Trophoblast cell (in vitro differentiated cells and primary cell): ENCODE data around the gene RBM24. TPM values are rescaled to one million over a fixed set of nuclear protein-coding genes. Genes with fewer than 3 reads are reported as not detected.

Experiments
- DNase-seq, 2 donors: peaks; one replicate each; pipeline ENCODE4 v3.0.0-alpha.2; 2016
- H2AFZ ChIP-seq: 2 replicates; pipeline ENCODE4 v1.6.1; 2013; ENCODE audit warnings: low read length, moderate library complexity, mild to moderate bottlenecking; ENCODE audit not compliant: insufficient read depth, poor library complexity
- H2AK5ac ChIP-seq: 2 replicates; pipeline ENCODE4 v1.6.1; 2013; ENCODE audit warnings: mild to moderate bottlenecking, low read length
- H2BK120ac ChIP-seq: 2 replicates; pipeline ENCODE4 v1.6.1; 2013; ENCODE audit warnings: low read length, mild to moderate bottlenecking, moderate library complexity; ENCODE audit not compliant: insufficient read depth, poor library complexity
- H2BK12ac ChIP-seq: 2 replicates; pipeline ENCODE4 v1.6.1; 2013; ENCODE audit warnings: mild to moderate bottlenecking, low read length, moderate library complexity
- H2BK5ac ChIP-seq: 2 replicates; pipeline ENCODE4 v1.6.1; 2013; ENCODE audit warnings: low read length, low read depth, moderate library complexity, mild to moderate bottlenecking; ENCODE audit not compliant: poor library complexity
- H3K14ac ChIP-seq: 2 replicates; pipeline ENCODE4 v1.6.1; 2013; ENCODE audit warnings: mild to moderate bottlenecking, low read length
- H3K18ac ChIP-seq: 2 replicates; pipeline ENCODE4 v1.6.1; 2013; ENCODE audit warnings: mild to moderate bottlenecking, low read length
- H3K23ac ChIP-seq: 2 replicates; pipeline ENCODE4 v1.6.1; 2013; ENCODE audit warnings: low read length
- H3K27ac ChIP-seq: 2 replicates; pipeline ENCODE4 v1.5.1; 2013; ENCODE audit warnings: low read depth, mild to moderate bottlenecking, inconsistent platforms, low read length, moderate library complexity
- H3K27me3 ChIP-seq: 2 replicates; pipeline ENCODE4 v1.6.1; 2013; ENCODE audit warnings: inconsistent platforms, mild to moderate bottlenecking, low read length, moderate library complexity; ENCODE audit not compliant: insufficient read depth
- H3K36me3 ChIP-seq, 2 experiments: 1 replicate in 1 of 2; 2 replicates in 1 of 2; pipeline ENCODE4 v1.6.1; 2013; ENCODE audit warnings: low read length in 2 of 2, mild to moderate bottlenecking in 2 of 2, moderate library complexity in 1 of 2; ENCODE audit not compliant: insufficient read depth in 2 of 2, control insufficient read depth in 1 of 2
- H3K4ac ChIP-seq: 2 replicates; pipeline ENCODE4 v1.6.1; 2013; ENCODE audit warnings: low read depth, mild to moderate bottlenecking, low read length, moderate library complexity
- H3K4me1 ChIP-seq, 2 experiments: 1 replicate in 1 of 2; 2 replicates in 1 of 2; pipeline ENCODE4 v1.6.1; 2013; ENCODE audit warnings: low read length in 2 of 2, mild to moderate bottlenecking in 2 of 2, moderate library complexity in 1 of 2; ENCODE audit not compliant: insufficient read depth in 2 of 2, control insufficient read depth in 1 of 2
- H3K4me2 ChIP-seq: 2 replicates; pipeline ENCODE4 v1.6.1; 2013; ENCODE audit warnings: inconsistent platforms, mild to moderate bottlenecking, low read length, moderate library complexity
- H3K4me3 ChIP-seq: 2 replicates; pipeline ENCODE4 v1.5.1; 2013; ENCODE audit warnings: mild to moderate bottlenecking, low read depth, low read length, inconsistent platforms
- H3K79me1 ChIP-seq: one replicate; pipeline ENCODE4 v1.6.1; 2013; ENCODE audit warnings: low read length
- H3K79me2 ChIP-seq: 2 replicates; pipeline ENCODE4 v1.6.1; 2013; ENCODE audit warnings: low read length, mild to moderate bottlenecking; ENCODE audit not compliant: control insufficient read depth, insufficient read depth, poor library complexity
- H3K9ac ChIP-seq: 2 replicates; pipeline ENCODE4 v1.6.1; 2013; ENCODE audit warnings: mild to moderate bottlenecking, low read length
- H3K9me3 ChIP-seq: 2 replicates; pipeline ENCODE4 v1.6.1; 2013; ENCODE audit warnings: low read depth, mild to moderate bottlenecking, control low read depth, inconsistent platforms, low read length; ENCODE audit not compliant: insufficient read depth
- H4K12ac ChIP-seq: 2 replicates; pipeline ENCODE4 v1.6.1; 2013; ENCODE audit warnings: low read depth, mild to moderate bottlenecking, low read length, moderate library complexity
- H4K8ac ChIP-seq: 2 replicates; pipeline ENCODE4 v1.6.1; 2013; ENCODE audit warnings: low read depth, mild to moderate bottlenecking, low read length, moderate library complexity
- H4K91ac ChIP-seq: one replicate; pipeline ENCODE4 v1.6.1; 2013; ENCODE audit warnings: low read depth, mild to moderate bottlenecking, low read length, moderate library complexity
- WGBS: extraction: QIAGEN DNeasy Blood & Tissue Kit; methylation state at CpG from one replicate; pipeline ENCODE4 v1.1.7; 2013; ENCODE audit warnings: missing lambda C conversion rate; ENCODE audit not compliant: insufficient read length, insufficient coverage; ENCODE audit errors: extremely low coverage; 5-methylcytosine and 5-hydroxymethylcytosine counted together
- polyA plus RNA-seq: library from polyadenylated mRNA; stranded (reverse); fragments of 200-250 nt; gene quantifications from 2 replicates; pipeline ENCODE4 v1.2.3, GENCODE V29; 2013

Gene RBM24
- polyA plus RNA-seq: 6.4 and 7.7 TPM in 2 replicates

DNA sequence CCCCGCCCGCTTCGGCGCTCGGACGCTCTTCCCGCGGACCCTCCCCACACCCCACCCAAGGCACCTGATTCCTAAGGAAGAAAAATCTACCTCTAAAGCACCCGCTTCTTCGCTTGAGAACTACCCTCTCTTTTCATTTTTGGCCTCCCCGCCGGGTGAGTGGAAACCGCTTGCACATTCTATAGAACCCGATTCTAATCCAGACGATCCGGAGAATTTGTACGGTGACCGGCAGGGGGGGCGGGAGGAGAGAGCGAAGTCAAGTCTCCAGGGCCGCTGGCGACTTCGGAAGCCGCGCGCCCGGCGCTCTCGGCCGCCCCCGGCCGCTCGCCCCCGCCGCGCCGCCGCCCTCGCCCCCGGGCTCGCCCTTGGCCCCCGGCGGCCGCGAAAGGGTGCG, at the start of gene RBM24:
Gene RBM24 (plus strand): TSS at position 262 of the 397 bp plus-strand sequence. CDS start 221 bp downstream, outside the sequence.
- Histone ChIP-seq H3K4me2 (peak within 1 kb of the TSS; percentile 97), H3K79me1 (peaks cover 4% of the 10 kb centered on the region), H3K27me3 (peaks cover 19% of the 10 kb centered on the region), H3K79me2 (no peaks in the 10 kb centered on the region), H4K12ac (no peak within 1 kb of the TSS), H2BK120ac (no peak within 1 kb of the TSS), H3K14ac (peak within 1 kb of the TSS; percentile 21), H3K4ac (no peak within 1 kb of the TSS), H2BK12ac (peak within 1 kb of the TSS; percentile 71), H2AFZ (peak within 1 kb of the TSS; percentile 93), H3K18ac (no peak within 1 kb of the TSS), H2AK5ac (peak within 1 kb of the TSS; percentile 87), H4K91ac (no peak within 1 kb of the TSS), H3K9me3 (peaks cover 4% of the 10 kb centered on the region), H3K27ac (no peak within 1 kb of the TSS), H3K36me3 (no peaks in the 10 kb centered on the region), H3K23ac (no peak within 1 kb of the TSS), H4K8ac (peak within 1 kb of the TSS; percentile 56), H3K4me3 (peak within 1 kb of the TSS; percentile 80), H2BK5ac (no peak within 1 kb of the TSS), H3K9ac (peak within 1 kb of the TSS; percentile 28), H3K4me1 (peaks cover 6% of the 10 kb centered on the region in 2 experiments)
- WGBS: no CpG with 5 or more reads among the region's 46 CpGs
- peak; percentile 68 to 84 for DNase-seq

DNA sequence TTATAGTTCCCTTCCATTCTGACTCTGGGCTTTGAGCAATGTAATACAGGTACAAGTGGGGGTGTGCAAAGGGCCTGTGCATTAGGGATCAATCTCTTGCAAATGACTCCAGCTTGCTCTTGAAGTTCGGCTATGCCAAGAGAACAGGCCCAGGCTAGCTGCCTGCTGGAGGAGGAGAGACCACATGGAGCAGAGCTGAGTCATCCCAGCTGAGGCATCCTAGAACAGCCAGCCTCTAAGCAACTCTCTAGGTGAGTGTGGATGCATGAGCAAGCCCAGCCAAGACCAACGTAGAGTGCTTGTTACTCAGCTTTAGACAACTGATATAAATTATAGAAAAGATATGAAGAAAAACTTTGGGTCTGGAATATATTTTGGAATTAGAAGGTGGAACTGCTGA, 47.6 kb upstream of the RBM24 start:
- Histone ChIP-seq H3K23ac (no peak overlapping the region), H3K4ac (no peak overlapping the region), H3K4me2 (no peak overlapping the region), H4K8ac (no peak overlapping the region), H3K27ac (no peak overlapping the region), H3K4me3 (no peak overlapping the region), H3K18ac (no peak overlapping the region), H3K9me3 (no peaks in the 10 kb centered on the region), H3K27me3 (no peaks in the 10 kb centered on the region), H2AK5ac (no peak overlapping the region), H2BK12ac (no peak overlapping the region), H3K79me1 (no peaks in the 10 kb centered on the region), H3K14ac (no peak overlapping the region), H3K36me3 (no peaks in the 10 kb centered on the region), H4K91ac (no peak overlapping the region), H3K4me1 (no peaks in the 10 kb centered on the region), H2AFZ (no peak overlapping the region), H4K12ac (no peak overlapping the region), H2BK5ac (no peak overlapping the region), H3K79me2 (no peaks in the 10 kb centered on the region), H3K9ac (no peak overlapping the region), H2BK120ac (no peak overlapping the region)
- no CpG with 5 or more reads among the region's 2 CpGs for WGBS
- no peak for DNase-seq

DNA sequence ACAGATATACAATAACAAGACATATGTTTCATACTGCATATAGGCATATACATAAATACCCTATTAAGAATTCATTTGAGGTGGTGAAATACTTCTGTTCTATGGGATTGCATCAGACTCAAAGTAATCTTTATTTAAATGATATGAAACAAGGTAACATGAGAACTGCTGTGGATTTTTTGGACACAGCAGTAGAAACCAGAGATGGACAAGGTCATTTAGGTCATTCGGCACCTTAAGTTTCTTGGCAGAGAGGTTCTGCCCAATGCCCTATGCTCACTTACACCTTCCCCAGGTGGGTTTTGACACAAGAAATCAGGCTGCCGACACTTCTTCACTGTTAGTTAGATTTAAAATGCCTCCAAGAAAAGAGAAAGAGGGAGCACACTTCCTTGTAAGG, 43.9 kb upstream of the RBM24 start:
- no peak overlapping the region for H3K4ac ChIP-seq
- no peaks in the 10 kb centered on the region for H3K79me2 ChIP-seq
- H4K91ac ChIP-seq: no peak overlapping the region
- H2BK5ac ChIP-seq: no peak overlapping the region
- H3K27me3 ChIP-seq: no peaks in the 10 kb centered on the region
- H3K4me3 ChIP-seq: no peak overlapping the region
- H3K18ac ChIP-seq: no peak overlapping the region
- H3K9me3 ChIP-seq: no peaks in the 10 kb centered on the region
- H3K4me2 ChIP-seq: no peak overlapping the region
- no peak overlapping the region for H4K12ac ChIP-seq
- no CpG with 5 or more reads among the region's 2 CpGs for WGBS
- H2BK12ac ChIP-seq: no peak overlapping the region
- no peak overlapping the region for H4K8ac ChIP-seq
- no peak for DNase-seq
- H3K27ac ChIP-seq: no peak overlapping the region
- H2BK120ac ChIP-seq: no peak overlapping the region
- no peaks in the 10 kb centered on the region for H3K36me3 ChIP-seq
- no peak overlapping the region for H3K14ac ChIP-seq
- H3K4me1 ChIP-seq: no peaks in the 10 kb centered on the region
- no peak overlapping the region for H3K23ac ChIP-seq
- H3K79me1 ChIP-seq: no peaks in the 10 kb centered on the region
- H2AK5ac ChIP-seq: no peak overlapping the region
- no peak overlapping the region for H3K9ac ChIP-seq
- H2AFZ ChIP-seq: no peak overlapping the region

- Histone ChIP-seq H3K4me1 (no peaks in the 10 kb centered on the region), H2BK5ac (no peak overlapping the region), H3K23ac (no peak overlapping the region), H3K9me3 (no peaks in the 10 kb centered on the region), H2BK12ac (no peak overlapping the region), H2AK5ac (no peak overlapping the region), H3K4me3 (no peak overlapping the region), H3K14ac (no peak overlapping the region), H2BK120ac (no peak overlapping the region), H3K79me1 (no peaks in the 10 kb centered on the region), H3K79me2 (no peaks in the 10 kb centered on the region), H2AFZ (no peak overlapping the region), H3K4me2 (no peak overlapping the region), H3K27ac (no peak overlapping the region), H4K12ac (no peak overlapping the region), H4K91ac (no peak overlapping the region), H4K8ac (no peak overlapping the region), H3K18ac (no peak overlapping the region), H3K4ac (no peak overlapping the region), H3K27me3 (no peaks in the 10 kb centered on the region), H3K9ac (no peak overlapping the region), H3K36me3 (no peaks in the 10 kb centered on the region)
- DNase-seq: no peak
- WGBS: no CpG with 5 or more reads among the region's 4 CpGs
Observed at GRCh38 chr6:17239260-17239659, 41.9 kb upstream of the RBM24 start.
